GF-D8 (cell line): ENCODE results near the gene IQCH.
"Not testable (repeated sequence)": the region's sequence is repeated elsewhere in the genome, so short reads cannot be mapped to it uniquely, and the experiment has no call there.

Experiments
- DNase-seq: peaks from one replicate; lab custom pipeline; 2025; lab: John Stamatoyannopoulos, UW

Gene IQCH

DNA sequence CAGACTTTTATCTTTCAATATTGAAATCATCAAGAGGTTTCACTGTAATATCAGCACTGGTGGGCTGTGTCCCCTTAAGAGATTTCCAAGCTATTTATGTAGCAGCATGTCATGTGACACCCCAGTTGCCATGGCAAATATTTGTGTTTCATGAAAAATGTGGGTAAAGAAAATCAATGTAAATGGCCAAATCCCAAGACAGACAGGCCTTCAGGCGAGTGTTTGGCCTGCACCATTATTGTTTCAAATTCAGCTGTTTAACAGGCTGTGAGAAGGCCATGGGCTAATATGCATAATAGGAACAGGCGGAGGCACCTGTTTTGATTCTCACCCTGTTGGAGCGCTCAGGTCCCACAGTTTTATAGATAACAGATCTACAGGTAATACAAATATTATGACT, 104.2 kb downstream of the IQCH start:
- DNase-seq = no peak

DNA sequence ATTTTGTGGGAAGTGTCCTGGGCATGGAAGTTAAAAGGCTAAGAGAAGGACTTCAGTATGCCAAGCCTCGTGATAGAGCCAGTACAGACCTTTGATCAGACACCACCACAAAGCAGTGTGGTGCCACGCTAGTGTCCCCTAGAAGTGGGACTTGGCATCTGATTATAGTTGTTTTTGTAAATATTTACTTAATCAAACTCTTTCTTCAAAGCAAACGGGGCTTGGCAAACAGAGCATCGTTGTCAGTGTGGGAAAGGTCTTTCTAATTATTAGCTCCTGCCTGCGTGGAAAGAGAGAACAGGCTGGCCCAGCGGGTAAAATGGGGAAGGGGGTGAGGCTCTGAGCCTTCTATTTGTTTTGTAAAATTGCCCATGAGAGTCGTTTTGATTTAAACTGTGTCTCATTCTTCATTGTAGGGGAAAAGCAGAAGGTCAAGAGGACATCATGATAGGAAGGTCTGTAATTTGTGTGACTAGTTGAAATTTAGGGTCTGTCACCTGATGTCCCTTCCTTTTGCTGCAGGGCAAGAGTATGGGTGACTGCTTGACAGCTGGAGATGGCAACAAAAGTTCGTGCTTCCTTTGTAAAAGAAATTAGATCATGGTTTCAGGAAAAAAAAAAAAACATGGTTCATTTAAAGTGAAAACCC, 105.0 kb downstream of the IQCH start:
- DNase-seq = no peak

DNA sequence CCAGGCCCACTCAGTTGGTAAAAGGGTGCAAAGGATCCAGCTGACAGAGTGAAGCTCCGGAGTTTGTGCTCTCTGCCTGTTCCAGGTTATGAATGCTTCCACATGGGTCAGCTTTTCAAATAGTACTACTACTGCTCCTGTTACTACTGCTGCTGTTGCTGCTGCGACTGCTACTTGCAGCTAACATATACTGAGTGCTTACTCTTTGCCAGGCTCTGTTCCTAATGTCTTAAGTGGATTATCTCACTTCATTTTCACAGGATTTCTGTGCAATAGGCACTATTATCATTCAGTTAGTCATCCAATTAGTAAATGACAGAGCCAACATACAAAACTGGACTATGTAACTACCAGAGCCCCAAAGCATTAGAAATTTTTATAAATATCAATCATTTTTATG, 106.5 kb downstream of the IQCH start:
- DNase-seq = no peak

DNA sequence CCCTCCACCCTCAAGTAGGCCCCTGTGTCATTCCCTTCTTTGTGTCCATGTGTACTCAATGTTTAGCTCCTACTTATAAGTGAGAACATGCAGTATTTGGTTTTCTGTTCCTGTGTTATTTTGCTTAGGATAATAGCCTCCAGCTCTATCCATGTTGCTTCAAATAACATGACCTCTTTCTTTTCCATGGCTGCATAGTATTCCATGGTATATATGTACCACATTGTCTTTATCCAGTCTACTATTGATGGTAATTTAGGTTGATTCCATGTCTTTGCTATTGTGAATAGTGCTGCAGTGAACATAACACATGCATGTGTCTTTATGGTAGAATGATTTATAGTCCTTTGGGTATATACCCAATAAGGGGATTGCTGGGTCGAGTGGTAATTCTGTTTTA, 109.1 kb downstream of the IQCH start:
- not testable (repeated sequence) for DNase-seq

DNA sequence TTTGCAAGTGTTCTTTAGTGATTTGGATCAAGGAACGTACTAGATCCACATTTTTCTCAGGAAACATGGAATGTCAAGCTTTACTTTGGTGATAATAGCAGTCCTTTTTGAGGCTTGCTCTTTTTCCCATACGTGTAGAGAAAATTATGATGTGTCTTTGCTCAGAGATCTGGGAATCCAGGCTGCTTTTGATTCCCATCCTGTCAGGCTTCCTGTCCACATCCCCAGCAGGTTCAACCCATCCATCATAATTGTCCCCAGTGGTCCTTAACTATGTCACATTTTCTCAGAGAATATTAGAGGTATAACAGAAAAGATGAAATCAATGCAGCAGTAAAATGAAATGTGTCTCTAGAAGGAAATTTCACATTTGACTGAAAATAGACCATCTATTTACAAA, 111.4 kb downstream of the IQCH start:
- no peak for DNase-seq

DNA sequence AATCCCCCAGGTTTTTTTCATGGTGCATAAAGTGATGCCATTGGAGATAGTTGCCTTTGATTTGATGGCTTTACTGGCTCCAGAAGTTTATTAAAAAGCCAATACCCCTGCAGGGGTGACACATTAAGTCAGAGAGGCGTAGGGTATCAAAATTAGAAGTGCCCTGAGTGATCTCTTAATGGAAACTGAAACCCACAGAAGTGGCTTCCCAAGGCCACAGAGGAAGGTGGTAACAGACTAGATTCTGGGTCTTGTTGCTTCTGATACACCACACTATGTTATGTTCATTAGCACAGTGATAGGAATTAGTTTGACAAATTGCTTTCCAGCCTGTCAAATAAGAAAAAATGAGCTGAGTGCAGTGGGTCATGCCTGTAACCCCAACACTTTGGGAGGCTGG, 112.3 kb downstream of the IQCH start:
- DNase-seq = no peak

DNA sequence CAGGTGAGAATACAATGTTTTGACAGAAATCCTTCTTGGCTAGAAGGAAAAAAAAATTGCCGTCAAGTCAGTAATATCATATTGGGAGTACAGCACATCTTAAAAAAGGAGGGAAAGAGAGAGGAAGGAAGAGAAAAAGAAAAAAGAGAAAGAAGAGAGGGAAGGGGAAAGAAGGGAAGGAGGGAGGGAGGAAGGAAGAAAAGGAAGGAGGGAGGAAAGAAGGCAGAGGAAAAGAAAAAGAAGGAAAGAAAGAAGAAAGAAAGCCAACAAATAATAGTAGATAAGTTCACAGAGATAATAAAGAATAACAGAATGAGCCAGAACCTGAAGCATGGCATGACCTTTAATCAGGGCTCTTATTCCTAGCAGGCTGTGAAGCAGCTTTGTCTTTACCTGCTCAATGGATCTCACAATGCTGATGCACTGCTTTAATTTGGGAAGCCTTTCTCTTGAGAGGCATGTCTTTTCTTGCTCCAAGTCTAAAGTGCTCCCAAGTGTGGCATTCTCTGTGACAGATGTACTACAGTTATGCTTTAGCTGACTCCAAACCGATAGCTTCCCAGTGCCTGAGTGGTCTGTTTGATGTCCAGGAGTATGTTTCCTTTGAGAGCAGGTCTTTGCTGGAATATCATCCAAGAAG, 114.9 kb downstream of the IQCH start:
- DNase-seq = no peak

DNA sequence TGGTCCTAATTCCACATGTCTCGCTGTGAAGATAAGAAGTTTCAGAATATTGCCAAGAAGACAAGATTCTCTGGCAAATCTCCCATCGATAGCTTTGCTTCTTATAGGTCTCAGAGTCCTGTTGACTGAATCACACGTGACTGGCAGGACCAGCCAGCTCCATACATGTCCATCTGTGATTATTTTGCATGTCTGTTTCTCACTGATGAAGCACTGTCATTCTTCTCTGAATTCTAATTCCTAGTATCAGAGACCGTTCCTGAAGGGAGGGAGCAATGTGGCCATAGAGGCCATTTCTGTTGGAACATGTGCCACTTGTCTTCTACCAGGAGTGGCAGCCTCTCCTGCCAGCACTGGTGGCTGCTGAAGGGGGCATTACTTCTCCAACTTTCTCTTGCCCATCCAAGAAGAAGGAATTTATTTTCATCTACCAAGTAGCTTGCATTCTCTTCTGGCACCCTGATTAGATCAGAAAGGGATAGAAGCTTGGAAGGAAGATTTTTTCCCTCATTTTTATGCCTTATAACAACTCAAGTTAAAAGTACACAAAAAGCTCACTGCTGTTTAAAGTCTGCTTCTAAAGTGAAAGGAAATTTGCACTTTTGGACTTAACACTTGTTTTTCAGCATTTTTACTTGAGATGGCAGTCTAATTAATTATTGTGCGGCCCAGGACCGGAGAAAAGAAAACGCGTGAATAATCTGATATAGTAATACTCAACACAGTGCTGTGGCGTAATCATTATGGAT, 115.8 kb downstream of the IQCH start:
- no peak for DNase-seq

DNA sequence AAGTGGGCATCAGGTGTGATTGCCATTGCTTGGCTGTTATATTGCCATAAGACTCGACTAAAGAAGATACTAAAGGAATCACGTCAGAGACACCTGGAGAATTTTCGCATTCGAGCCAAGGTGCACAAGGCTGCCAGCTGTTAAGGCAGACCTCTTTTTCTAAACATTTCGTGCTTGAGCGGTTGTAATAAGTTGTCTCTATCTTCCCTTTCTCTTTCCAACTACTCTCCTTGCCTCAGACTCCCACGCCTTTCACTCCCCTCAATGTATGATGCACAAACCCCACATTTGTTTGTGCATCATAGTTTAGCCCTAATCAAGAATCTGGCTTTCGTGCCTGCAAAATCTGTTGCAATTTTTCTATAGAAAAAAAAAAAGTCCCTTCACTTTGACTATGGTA, 118.0 kb downstream of the IQCH start:
- no peak for DNase-seq

DNA sequence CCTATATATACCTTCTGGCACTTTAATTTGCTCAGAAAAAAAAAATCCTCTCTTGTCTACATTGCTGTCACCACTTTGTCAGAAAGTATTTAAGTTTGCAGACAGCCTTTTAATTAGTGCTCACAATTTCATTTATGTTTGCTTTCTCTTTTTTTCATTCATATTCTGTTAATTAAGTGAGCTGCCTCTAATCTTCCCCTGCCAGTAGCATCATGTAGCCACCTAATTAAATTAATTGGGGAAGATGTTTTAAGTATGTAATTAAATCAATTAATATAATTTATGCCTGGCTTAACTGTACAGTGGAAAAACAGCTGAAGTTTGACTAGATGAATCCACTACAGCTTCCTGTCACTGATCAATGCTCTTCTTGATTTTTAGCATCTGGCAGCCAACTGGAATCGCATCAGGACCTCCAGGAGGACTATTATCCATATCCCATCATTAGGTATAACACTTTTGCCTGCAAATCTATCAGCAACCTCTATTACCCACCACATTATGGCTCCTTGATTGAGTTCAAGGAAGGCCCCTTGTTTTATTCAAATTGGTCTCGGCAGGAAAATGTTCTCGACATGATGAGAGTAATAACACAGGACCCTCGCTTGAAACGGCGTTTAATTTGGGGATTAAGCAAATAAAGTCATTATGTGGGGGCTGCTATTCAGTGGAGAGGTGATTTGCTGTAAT, 118.5 kb downstream of the IQCH start:
- no peak for DNase-seq

DNA sequence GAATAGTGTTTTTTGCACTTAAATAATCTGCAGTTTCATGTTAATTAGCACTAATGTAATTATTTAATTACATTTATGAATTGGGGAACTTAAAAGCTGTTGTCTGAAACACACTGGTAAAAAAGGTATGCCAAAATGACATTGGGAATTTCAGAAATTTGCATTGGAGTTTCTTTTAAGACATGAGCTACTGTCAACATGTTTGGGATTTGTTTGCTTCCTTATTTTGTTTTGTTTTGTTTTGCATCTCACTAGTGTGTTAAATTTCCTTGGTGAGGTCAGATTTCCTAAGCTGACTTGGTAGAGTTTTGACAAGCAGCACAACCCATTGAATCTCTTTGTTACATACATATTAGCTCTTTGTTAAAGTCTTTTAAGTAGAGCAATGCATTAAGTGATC, 119.4 kb downstream of the IQCH start:
- DNase-seq = no peak

DNA sequence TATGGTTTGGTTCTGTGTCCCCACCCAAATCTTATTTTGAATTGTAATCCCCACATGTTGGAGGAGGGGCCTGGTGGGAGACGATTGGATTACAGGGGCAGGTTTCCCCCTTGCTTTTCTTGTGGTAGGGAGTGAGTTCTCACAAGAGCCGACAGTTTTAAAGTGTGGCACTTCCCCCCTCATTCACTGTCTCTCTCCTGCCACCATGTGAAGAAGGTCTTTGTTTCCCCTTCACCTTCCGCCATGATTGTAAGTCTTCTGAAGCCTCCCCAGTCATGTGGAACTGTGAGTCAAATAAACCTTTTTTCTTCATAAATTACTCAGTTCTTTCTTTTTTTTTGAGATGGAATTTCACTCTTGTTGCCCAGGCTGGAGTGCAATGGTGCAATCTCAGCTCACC, 124.9 kb downstream of the IQCH start:
- no peak for DNase-seq

DNA sequence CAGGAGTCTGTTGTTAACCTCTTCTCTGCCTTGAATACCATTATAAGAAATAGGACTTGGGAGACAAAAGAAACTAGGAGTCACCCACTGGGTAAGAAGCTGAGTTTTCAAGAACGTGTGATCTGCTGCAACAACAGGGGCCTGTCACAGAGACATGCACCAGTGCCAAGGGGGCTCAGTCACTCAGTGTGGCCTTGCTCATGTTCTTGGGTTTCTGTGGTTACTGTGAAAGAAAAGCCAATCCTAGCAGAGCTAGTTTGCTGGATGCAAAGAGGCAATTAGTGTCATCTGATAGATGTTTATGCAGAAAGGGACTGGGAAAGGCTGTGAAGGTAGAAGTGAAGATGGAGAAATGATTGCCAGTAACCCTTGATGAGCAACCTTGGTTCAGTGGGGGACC, 126.3 kb downstream of the IQCH start:
- DNase-seq = no peak

DNA sequence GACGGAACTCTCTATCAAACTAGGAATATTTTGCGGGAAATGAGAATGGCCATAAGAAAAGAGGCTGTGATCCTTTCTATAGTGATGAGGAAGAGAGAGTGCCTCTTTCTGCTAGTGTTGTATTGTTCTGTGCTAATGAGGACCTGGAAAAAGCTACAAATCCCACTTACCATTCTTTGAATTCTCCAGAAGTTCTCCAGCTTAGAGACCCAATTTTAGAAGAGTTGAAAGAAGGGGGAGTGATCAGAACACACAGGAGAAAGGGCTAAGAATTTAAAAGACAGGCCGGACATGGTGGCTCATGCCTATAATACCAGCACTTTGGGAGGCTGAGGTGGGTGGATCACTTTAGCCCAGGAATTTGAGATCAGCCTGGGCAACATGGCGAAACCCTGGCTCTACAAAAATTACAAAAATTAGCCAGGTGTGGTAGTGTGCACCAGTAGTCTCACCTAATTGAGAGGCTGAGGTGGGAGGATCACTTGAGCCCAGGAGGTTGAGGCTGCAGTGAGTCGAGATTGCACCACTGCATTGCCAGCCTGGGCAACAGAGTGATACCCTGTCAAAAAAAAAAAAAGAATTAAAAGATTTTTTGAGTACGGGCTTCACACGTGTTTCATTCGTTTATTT, 126.9 kb downstream of the IQCH start:
- no peak for DNase-seq

DNA sequence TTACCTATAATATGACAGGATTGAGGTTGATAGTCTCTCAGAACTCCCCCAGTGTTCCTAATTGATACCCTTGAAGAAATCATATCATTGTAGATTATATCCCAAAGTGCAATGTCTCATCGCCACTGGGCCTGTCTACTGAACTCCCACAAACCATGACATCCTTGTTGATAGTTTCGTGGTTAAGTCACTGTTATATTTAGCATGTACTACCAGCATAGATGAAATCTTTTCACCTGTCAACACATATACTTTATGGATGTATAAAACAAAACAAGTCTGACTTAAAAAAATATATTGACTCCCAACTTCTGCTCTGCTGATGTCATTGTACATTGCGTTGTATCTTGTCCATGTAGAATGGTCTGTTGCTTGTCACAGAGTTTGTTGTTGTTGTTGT, 128.1 kb downstream of the IQCH start:
- no peak for DNase-seq

DNA sequence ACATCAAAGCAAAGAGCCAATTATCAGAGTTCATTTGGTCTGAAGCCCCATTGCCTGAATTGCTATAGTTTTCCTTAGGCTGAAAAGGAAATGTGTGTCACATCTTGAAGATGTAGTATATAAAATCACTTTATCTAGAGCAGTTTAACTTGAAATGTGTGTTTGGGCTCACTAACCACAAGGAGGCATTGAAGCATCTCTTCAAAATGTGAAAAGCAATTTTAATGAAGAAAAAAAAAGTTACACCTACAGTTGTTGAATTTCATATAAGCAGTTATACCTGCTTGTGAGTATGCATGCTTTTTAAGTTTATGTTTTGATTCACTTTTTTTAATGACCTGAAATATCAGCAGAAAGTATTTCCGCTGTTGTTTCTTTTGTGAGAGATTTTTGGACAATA, 129.3 kb downstream of the IQCH start:
- DNase-seq = no peak

DNA sequence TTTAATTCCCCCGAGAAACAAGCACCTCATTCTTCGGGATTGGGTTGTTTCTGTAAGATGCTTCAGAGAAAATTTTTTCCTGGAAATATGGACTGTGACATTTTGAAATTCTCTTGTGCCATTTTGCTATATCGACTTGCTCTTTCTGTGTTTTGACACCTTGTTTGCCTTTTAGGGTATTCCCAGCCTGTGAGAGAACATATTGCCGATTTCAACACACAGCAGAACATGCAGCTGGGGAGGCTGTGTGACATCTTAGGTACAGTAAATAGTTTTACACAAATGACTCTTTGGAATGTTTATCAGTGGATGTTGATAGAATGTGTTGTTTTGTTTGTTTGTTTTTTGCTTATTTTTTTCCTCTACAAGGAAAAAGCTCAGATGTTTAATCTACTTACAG, 130.2 kb downstream of the IQCH start:
- no peak for DNase-seq

DNA sequence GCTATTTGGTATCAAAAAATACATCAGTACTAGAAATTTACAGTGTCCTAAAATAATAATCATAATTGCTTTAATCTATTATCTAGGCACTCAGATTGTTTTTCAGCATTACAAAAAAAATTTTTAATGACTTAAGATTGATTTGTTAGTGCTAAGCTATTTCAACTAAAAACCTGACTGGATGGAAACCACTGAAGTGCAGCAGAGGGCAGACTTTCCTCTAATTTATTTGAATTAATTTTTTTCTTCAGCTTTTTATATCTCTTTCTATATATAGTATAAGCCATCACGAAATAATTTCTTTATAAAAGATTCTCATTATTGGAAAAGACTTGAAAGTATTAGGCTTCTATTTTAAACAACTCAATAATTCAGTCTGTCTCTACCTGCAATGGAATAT, 131.4 kb downstream of the IQCH start:
- DNase-seq = no peak

DNA sequence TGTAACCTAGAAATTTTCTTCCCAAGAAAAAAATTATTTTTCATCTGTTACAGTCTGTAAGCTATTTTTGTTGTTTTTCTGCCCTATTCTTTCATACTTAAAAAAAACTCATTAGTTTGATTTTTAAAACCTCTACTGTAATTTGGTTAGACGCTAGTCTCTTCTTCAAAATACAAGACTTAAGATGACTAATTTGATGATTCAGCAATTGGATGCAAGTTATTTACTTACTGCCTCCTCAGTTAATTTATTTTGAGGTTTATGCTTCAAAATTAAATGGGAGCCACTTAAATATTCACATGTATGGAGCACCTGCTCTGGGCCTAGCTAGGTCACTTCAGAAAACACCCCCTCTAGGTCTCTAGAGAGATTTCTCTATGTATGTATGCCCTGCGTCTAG, 132.4 kb downstream of the IQCH start:
- DNase-seq = no peak

DNA sequence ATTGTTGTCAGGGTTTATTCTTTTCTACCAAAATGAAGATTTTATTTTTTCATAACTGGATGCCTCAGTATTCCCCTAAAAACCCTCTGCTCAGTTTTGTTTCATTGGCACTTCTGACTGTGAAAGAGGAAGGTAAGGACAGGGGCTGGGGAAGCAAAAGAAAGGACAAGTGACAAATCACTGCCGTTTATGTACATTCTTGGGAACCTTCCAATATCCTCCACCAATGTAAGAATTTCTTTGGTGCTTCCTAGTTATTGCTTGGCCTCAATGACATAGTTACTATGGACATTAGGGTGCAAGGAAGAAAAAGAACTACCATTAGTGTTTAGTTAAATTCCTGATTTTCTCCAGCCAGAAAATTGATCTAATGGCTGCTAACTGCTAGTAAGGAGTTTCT, 135.4 kb downstream of the IQCH start:
- no peak for DNase-seq

DNA sequence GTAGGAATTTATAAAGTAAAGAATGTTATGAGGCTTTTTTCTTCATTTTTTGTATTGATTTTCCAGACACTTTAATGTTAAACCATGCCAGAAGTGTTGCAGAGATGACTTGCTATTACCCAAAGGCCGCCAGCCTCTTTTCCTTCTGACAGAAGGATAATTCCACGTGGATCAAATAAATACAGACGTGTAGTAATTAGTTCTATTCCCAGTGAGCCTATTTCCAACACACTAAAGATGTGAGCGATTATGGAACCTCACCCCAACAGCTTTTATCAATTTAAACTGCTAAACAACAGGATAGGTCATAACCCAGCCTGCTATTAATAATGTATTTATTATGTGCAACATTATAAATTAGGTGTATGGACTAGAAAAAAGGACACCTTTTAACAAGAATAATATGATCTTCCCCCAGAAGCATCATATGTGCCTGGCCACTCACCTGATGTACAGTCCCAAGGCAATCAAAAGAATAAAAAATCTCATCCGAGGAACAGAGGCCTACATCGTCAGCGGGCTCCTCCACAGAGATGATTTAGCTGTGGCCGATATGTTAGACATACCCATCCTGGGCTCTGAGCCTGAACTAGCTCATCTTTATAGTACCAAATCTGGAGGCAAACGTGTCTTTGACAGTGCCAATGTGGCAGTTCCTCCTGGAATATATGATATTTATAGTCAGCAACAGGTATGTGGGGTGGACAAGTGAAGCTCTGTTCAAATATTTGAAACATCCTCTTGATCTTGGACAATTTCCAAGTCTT, 140.5 kb downstream of the IQCH start:
- no peak for DNase-seq

DNA sequence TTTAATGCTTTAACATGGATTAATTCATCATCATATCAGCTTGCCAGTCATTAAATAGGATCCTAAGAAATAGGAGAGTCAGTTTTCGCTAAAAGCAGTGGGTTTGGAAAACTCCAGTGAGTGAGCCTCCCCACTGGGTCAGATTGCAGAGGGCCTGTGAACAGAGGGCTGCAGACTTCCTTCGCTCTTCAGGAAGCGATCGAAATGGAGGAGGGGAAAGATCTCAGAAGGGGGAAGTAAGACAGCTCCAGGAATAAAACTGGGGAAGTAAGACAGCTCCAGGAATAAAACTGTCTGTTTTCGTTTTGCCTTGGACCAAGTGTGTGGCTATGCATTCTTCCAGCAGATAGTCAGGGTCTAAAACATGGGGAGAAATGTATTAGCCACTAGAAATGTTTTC, 141.5 kb downstream of the IQCH start:
- peak; percentile 12 for DNase-seq
